ENCODE measurements around the gene ATP11B. TPM values are rescaled to one million over a fixed set of nuclear protein-coding genes. Genes with fewer than 3 reads are reported as not detected.

ATP11B gene
- total and polyA plus RNA-seq, 10 of the 15 experiments (the other 5 are each of a cell fraction or from before 2014, with no cell fraction given), result 10.3 to 66.9 (median 36.7) TPM

GRCh38 chr3:182891364-182891763 is 98.1 kb downstream of the ATP11B start:
- H3K9me3 ChIP-seq (replicated peaks; ENCODE audit: control insufficient read depth, insufficient read depth, low read length), result no peaks in the 10 kb centered on the region
- H3K4me2 ChIP-seq (ENCODE audit: control insufficient read depth, insufficient read depth), result no peak overlapping the region
- in situ Hi-C loops (cut with MboI) (no loop called here), intact Hi-C loops (cut with micrococcal nuclease; ENCODE audit: unreplicated experiment) (no loop called here)
- FAIRE-seq, result no peak
- no peaks in the 10 kb centered on the region for H3K79me2 ChIP-seq (ENCODE audit: control insufficient read depth, insufficient read depth, low read length)
- no peaks in the 10 kb centered on the region for H3K27me3 ChIP-seq (replicated peaks in 1 of 2; ENCODE audit: control insufficient read depth in 2 of 2, insufficient read depth in 2 of 2, low read length in 1 of 2)
- H4K20me1 ChIP-seq (ENCODE audit: control insufficient read depth, insufficient read depth), result no peaks in the 10 kb centered on the region
- no peak overlapping the region for H3K9ac ChIP-seq (ENCODE audit: control insufficient read depth, insufficient read depth, low read length)
- RAD21 ChIA-PET (ENCODE audit: unreplicated experiment), result interaction anchor here (0.9 kb wide), 1 partner anchor 12 kb away, joined by 3 read pairs; no protein-coding TSS in a partner anchor
- H3K36me3 ChIP-seq (ENCODE audit: control insufficient read depth in 2 of 2, insufficient read depth in 2 of 2, low read length in 1 of 2), result peaks cover 1 to 26% of the 10 kb centered on the region in 2 experiments
- H3K27ac ChIP-seq (ENCODE audit: control insufficient read depth, insufficient read depth), result no peak overlapping the region
- no peak for ATAC-seq
- BruUV-seq (replicated peaks), result no TSS peak
- H3K4me3 ChIP-seq, result no peak overlapping the region
- POLR2A ChIA-PET, result no interaction called here
- CTCF ChIA-PET, result interaction anchor here (1.0 kb wide), 1 partner anchor 179 kb away, joined by 3 read pairs; no protein-coding TSS in a partner anchor
- no peak for DNase-seq (ENCODE audit: low read depth, low spot score)
- H2AFZ ChIP-seq (ENCODE audit: control insufficient read depth, low read depth, low read length), result no peak overlapping the region
- SMC1A ChIA-PET (ENCODE audit: uncharacterized antibody, unreplicated experiment), result no interaction called here
- H3K4me1 ChIP-seq (ENCODE audit: control insufficient read depth, insufficient read depth, low read length), result no peaks in the 10 kb centered on the region
- 100% methylated on average over 1 of the region's 1 CpG for WGBS (ENCODE audit: insufficient coverage, insufficient replicate concordance, low lambda C conversion rate, missing lambda C conversion rate)
- TF ChIP-seq RB1 (IDR thresholded peaks at IDR 0.05; ENCODE audit: borderline replicate concordance), result no peak

DNA sequence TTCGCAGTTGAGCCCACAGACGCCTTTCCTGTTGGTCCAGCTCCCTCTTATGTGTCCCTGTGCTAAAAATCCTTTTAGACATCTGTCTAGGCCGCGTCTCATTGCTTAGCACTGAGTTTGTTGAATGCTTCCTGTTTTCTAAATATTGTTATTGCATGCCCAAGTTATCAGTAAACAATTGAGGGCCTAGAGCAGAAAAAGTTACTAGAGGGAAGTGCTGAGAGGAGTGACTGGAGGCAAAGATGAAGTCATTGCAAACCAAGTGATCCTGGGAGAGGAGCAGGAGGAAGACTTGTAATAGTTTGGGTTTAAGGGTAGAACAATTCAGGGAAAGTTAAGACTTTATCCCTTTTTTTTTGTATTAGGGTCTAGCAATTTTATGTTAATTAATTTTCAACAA is 98.9 kb downstream of the ATP11B start:
- Histone ChIP-seq H3K27me3 (replicated peaks in 1 of 2; ENCODE audit: control insufficient read depth in 2 of 2, insufficient read depth in 2 of 2, low read length in 1 of 2) (no peaks in the 10 kb centered on the region), H3K27ac (ENCODE audit: control insufficient read depth, insufficient read depth) (no peak overlapping the region), H3K4me2 (ENCODE audit: control insufficient read depth, insufficient read depth) (no peak overlapping the region), H4K20me1 (ENCODE audit: control insufficient read depth, insufficient read depth) (no peaks in the 10 kb centered on the region), H3K4me1 (ENCODE audit: control insufficient read depth, insufficient read depth, low read length) (no peaks in the 10 kb centered on the region), H3K36me3 (ENCODE audit: control insufficient read depth in 2 of 2, insufficient read depth in 2 of 2, low read length in 1 of 2) (peaks cover 1 to 26% of the 10 kb centered on the region in 2 experiments), H3K79me2 (ENCODE audit: control insufficient read depth, insufficient read depth, low read length) (no peaks in the 10 kb centered on the region), H3K9me3 (replicated peaks; ENCODE audit: control insufficient read depth, insufficient read depth, low read length) (no peaks in the 10 kb centered on the region), H3K9ac (ENCODE audit: control insufficient read depth, insufficient read depth, low read length) (no peak overlapping the region), H3K4me3 (no peak overlapping the region), H2AFZ (ENCODE audit: control insufficient read depth, low read depth, low read length) (no peak overlapping the region)
- 98% methylated on average over 4 of the region's 4 CpGs for WGBS (ENCODE audit: insufficient coverage, insufficient replicate concordance, low lambda C conversion rate, missing lambda C conversion rate)
- no peak for DNase-seq (ENCODE audit: low read depth, low spot score)
- intact Hi-C loops (cut with micrococcal nuclease; ENCODE audit: unreplicated experiment) (no loop called here), in situ Hi-C loops (cut with MboI) (no loop called here)
- ChIA-PET SMC1A (ENCODE audit: uncharacterized antibody, unreplicated experiment) (interaction anchor here (1.1 to 1.8 kb wide), 2 partner anchors 10 to 178 kb away, joined by 3 to 5 read pairs; no protein-coding TSS in a partner anchor), RAD21 (ENCODE audit: unreplicated experiment) (interaction anchor here (0.9 kb wide), 1 partner anchor 11 kb away, joined by 3 read pairs; no protein-coding TSS in a partner anchor), POLR2A (no interaction called here), CTCF (interaction anchor here (1.4 to 1.7 kb wide), 2 partner anchors 176 to 178 kb away, joined by 4 to 5 read pairs; no protein-coding TSS in a partner anchor)
- FAIRE-seq, result no peak
- BruUV-seq (replicated peaks), result no TSS peak
- ATAC-seq, result no peak
- TF ChIP-seq IKZF2 (IDR thresholded peaks at IDR 0.05), result no peak
- no peak for TF ChIP-seq ZZZ3 (IDR thresholded peaks at IDR 0.05; ENCODE audit: control insufficient read depth, insufficient read length, low read depth)
- TF ChIP-seq USF2 (IDR thresholded peaks at IDR 0.05; ENCODE audit: borderline replicate concordance, low read depth, low read length), result no peak
